H1 (cell line): Measurements from ENCODE around the gene SUPT20H. TPM values are rescaled to one million over a fixed set of nuclear protein-coding genes. Genes with fewer than 3 reads are reported as not detected.

ENCODE experiments used
- CHD1 ChIP-seq: IDR thresholded peaks from 2 replicates; pipeline ENCODE4 v1.6.1; 2012; ENCODE audit warnings: low read depth, low read length, improper control_type of control experiment
- MAFK ChIP-seq: IDR thresholded peaks from 2 replicates; pipeline ENCODE4 v1.6.1; 2012; ENCODE audit warnings: low read depth, mild to moderate bottlenecking, improper control_type of control experiment, low read length
- NANOG ChIP-seq: IDR thresholded peaks from 2 replicates; pipeline ENCODE4 v1.6.1; 2011; ENCODE audit warnings: low read length, low read depth, mild to moderate bottlenecking, inconsistent platforms; ENCODE audit not compliant: insufficient read depth, poor library complexity, severe bottlenecking
- SUZ12 ChIP-seq: fragments of 200-600 bp; sonication (generic); IDR thresholded peaks from 2 replicates; pipeline ENCODE4 v1.6.1; 2012; ENCODE audit warnings: mild to moderate bottlenecking, inconsistent platforms, low read length, moderate library complexity, mixed read lengths
- TAF7 ChIP-seq: optimal IDR thresholded peaks from 2 replicates; pipeline ENCODE3; 2011; ENCODE audit warnings: low read depth, mild to moderate bottlenecking, inconsistent platforms, low read length, moderate library complexity, borderline replicate concordance
- YY1 ChIP-seq: IDR thresholded peaks from 2 replicates; pipeline ENCODE4 v1.6.1; 2011; ENCODE audit warnings: low read depth, mild to moderate bottlenecking, low read length
- polyA plus RNA-seq, 7 experiments: library from polyadenylated mRNA; depleted of rRNA in 3 of 7; stranded (reverse) in 5 of 7; unstranded in 2 of 7; fragments of >200 nt in 5 of 7; fragments of 200-250 nt in 2 of 7; gene quantifications; 1 replicate in 5 of 7; 2 replicates in 1 of 7; 4 replicates in 1 of 7; pipeline versions ENCODE4 v1.2.1 to v1.2.3, GENCODE V29; 2011 to 2013; ENCODE audit warnings: missing spikeins in 2 of 7, mixed read lengths in 2 of 7
- total RNA-seq: library from RNA; stranded (reverse); fragmentation: NEBNext Ultra II Directional; extraction: Animal tissue kit (Norgen Biotek cat#: 25700); gene quantifications from 2 replicates; pipeline ENCODE4 v1.2.1, GENCODE V29; 2021

SUPT20H gene
- total and polyA plus RNA-seq, 2 of the 8 experiments (the other 6 are each of a cell fraction or from before 2014, with no cell fraction given), result 69.2 to 75.1 TPM

DNA sequence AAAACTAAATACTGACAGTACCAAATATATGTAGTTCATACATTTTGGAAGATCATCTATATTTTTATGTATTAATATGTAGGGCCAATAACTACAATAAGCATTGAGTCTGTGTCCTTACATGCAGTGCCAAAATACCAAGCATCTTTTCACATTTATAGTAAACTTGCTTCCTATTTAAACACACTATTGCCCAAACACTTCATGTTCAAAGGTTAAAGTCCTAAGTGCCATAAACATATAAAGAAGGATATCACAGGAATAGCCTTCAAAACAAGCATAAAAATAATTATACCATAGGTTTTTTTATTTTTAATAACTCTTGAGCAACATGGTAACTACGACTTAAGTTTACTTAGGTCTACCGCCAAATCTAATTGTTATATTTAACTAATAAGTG lies 31.8 kb downstream of the SUPT20H start (continued):
- TF ChIP-seq TAF7 (no peak), NANOG (no peak), SUZ12 (no peak), YY1 (no peak), MAFK (no peak), CHD1 (no peak)
